ENCODE measurements around the gene DLGAP1.

GRCh38 chr18:3648641-3649040 lies 806.5 kb downstream of the DLGAP1 start:
- TF ChIP-seq MAX (IDR thresholded peaks at IDR 0.05; ENCODE audit: low read depth, low read length): no peak
- TF ChIP-seq CTCF (IDR thresholded peaks at IDR 0.05; ENCODE audit: low read depth, low read length): no peak
- TF ChIP-seq POLR2A (IDR thresholded peaks at IDR 0.05; ENCODE audit: extremely low read depth, insufficient read length): no peak
- TF ChIP-seq MYC (IDR thresholded peaks at IDR 0.05; ENCODE audit: low read depth, low read length): no peak

Measured in NB4 (cell line).